Umbilical cord (tissue), 2 donors: ENCODE data around the gene OPCML. TPM values are rescaled to one million over a fixed set of nuclear protein-coding genes. Genes with fewer than 3 reads are reported as not detected.

Experiments used
- DNase-seq: peaks from one replicate; pipeline ENCODE4 v3.0.0-alpha.2; 2015; ENCODE audit warnings: low spot score
- total RNA-seq: library from RNA; depleted of rRNA; stranded (reverse); fragments of >200 nt; gene quantifications from one replicate; pipeline ENCODE4 v1.2.3, GENCODE V29; 2014; ENCODE audit warnings: low replicate concordance; ENCODE audit not compliant: insufficient read depth

OPCML gene
- total RNA-seq, 1 donor from 2014 or later = 4.8 TPM

DNA sequence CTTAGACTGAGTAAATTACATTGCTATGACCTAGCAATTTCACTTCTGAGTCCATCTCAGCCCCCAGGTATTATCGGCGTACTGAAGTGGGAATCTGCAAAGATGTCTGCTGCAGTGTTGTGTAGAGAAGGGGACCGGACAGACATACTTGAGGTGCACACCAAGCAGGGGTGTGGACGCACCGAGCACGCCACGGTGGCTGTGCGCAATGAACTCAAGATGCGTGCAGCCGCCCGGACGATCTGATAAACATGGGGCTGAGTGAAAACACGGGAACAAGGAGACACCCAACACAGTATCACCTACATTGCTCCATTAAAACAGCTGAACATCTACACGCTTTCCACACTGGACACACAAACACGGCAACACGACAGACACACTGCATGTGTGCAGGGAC is 454.3 kb downstream of the OPCML start:
- DNase-seq = no peak

GRCh38 chr11:133075351-133075750 is 456.9 kb downstream of the OPCML start:
- no peak for DNase-seq

DNA sequence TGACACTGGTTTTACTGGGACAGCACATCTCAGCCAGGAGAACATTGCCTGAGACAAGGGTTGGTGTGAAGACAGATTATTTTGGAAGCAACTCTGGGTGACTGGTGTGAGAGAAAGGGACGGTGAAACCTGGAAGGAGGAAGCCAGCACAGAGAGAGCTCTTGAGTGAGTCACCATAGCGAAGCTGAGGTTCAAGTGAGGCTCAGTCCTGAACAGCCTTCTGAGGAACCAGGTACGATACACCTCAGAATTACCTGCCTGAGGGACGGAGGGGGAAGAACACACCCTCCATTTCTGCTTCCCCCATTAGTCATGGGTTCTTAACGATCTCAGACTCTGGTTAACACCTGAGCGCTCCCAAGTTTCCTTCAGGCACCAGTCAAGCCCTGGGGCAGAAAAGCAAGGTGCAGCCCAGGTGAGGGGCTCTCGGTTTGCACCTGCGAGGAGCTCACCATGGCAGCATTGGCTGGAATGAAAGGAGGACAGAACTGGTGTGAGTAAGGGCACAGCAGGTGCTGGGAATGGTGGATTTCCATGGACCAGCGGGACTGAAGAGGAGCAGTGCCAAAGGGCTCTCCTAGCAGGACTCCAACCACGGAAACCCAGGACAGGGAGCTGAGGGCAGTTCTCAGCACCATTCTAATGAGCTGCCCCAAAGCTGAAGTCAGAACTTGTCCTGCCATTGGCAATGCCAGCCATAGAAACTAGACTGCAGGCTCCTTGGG is 459.3 kb downstream of the OPCML start:
- no peak for DNase-seq

GRCh38 chr11:133072378-133072777 is 459.9 kb downstream of the OPCML start:
- DNase-seq = no peak

DNA sequence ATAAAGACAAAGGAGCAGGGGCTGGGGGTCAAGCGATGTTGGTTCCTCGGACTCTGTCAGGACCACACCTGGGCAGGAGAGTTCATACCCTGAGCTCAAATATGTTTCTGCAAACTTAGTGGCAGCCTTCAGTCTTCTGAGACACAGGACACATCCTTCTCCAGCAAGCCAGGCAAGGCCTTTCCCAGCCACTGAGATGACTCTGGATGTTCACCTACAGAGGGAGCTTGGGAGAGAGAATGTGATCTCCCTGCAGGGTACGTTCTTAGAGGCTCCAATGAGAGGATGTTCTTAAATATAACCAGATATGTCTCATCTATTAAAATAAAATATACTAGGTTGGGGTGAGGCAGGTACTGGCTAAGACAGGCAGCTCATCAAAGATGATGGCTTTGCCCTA is 461.5 kb downstream of the OPCML start:
- DNase-seq = no peak

DNA sequence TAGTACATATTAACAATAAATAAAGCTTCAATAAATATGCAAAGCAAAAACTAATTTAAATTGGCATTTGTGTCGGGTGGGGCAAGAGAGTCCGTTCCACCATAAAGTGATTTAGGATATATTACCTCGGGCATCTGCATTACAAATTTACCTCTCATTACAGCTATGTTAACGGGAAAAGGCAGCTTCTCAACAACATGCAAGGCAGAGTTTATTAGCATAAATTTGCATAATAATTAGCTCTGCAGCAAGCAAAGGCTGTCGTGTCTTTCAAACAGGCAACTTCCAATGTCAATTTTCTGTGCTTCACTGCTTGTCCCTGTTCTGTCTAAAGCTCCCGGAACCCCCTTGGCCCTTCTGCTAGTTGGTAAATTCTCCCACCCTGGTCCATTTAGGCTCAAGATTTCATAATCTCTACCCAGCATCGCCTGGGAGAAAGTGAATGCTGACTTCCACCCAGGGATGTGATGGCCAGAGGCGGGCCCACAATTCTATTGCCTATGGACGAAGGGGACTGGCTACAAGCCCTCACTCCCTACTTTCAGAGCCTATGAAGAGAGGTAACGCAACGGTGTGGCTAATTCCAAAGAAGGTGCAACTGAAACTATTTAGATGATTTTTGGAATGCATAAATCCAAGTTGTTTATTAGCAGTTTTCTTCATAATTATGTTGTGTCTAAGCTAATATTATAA is 462.1 kb downstream of the OPCML start:
- DNase-seq = no peak

- DNase-seq = no peak
Measured at GRCh38 chr11:133065847-133066485, 466.3 kb downstream of the OPCML start.

- no peak for DNase-seq
Measured at GRCh38 chr11:133064961-133065360, 467.3 kb downstream of the OPCML start.

DNA sequence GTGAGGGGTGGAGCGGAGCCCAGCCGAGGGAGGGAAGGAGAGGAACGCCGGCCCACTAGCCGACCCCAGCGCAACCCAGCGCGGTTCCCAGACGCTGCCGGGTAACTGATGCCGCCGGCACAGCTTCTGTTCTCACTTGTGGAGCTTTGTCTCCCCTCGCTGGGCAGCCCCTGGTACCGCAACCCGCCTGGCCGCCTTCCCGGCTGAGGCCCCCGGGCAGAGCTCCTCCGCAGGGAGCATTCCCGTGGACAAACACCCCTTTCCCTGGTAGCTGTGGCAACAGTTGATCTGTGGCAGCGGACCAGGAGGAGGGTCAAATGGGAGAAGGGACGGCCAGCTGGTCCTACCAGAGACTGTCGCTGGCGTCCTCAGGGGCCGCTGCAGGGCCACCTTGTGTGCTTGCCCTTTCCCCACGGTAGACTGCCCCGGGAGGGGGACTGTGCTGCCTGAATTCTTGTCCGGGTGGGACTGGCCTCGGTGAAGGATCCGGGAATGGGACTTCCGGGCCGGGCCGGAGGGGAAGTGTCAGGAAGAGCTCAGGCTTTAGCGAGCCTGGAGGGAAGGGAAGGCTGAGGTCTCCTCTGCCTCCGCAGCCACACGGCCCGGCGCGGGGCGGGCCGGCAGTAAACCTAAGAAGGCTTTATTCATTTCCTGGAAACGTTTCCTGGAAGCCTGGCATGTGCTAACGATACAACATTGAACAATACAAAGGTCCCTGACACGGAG is 468.0 kb downstream of the OPCML start:
- peak; percentile 90 for DNase-seq

DNA sequence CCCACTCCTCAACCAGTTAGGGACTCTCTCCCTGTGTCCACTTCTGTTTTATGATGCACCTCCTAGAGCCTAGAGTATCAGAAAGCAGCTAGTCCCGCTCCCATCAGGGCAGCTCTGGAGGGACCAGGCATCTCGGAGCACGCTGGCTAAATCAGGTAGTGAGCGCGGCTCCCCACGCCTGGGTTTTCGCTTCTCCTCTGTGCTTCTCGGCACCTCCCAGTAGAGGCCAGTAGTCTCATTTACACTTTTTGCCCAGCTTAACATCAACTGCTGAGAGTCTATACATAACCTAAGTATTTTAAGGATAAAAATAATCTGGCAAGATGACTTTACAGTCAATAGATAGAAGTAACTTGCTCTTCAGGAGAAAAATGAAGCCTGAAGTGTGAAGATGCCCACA is 473.8 kb downstream of the OPCML start:
- DNase-seq = no peak

GRCh38 chr11:133053124-133053776 is 479.1 kb downstream of the OPCML start:
- no peak for DNase-seq

DNA sequence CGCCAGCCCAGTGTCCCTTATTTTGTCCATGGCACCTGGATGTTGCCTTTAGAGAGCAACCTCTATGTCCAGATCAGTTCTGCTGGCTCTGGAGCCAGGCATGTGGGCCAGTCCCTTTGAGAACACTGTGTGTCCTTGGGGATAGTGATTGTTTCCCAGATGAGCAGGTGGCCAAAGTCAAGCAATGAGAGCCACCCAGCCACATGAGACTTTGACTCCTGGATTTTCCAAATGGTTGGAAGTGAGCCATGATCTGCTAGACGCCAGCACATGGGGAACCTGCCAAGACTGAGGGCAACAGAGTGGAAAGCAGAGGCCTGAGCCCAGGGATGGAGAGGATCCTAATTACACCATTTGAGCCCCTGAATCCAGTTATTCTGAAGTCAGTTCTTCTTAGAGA is 479.8 kb downstream of the OPCML start:
- no peak for DNase-seq

GRCh38 chr11:133049244-133050019 is 482.9 kb downstream of the OPCML start:
- no peak for DNase-seq

GRCh38 chr11:133048270-133048669 is 484.0 kb downstream of the OPCML start:
- DNase-seq = no peak

- no peak for DNase-seq
Measured at GRCh38 chr11:133047771-133048115, 484.6 kb downstream of the OPCML start.

- DNase-seq = no peak
Measured at GRCh38 chr11:133047036-133047770, 485.1 kb downstream of the OPCML start.

- DNase-seq = no peak
Measured at GRCh38 chr11:133046252-133046651, 486.0 kb downstream of the OPCML start.

GRCh38 chr11:133041928-133042882 is 490.1 kb downstream of the OPCML start:
- DNase-seq = no peak

DNA sequence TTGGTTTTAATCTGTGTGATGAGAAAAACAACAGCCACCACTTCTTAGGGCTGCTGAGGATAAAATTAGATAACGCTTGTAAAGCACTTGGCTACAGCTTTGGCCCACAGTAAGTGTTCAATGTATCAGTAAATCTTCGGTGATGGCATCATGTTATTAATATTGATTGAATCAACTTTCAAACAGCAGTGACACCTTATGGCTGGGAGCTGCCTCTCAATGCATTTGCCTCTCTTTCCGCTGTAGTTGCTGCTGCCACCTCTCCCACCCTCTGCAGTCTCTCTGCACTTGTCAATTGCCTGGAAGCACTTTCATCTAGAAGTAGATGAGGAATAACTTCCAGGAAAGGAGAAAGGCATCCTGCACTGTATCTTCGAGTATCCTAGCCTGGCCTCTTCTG is 491.1 kb downstream of the OPCML start:
- no peak for DNase-seq
